ENCODE results near the gene HERPUD1. TPM values are rescaled to one million over a fixed set of nuclear protein-coding genes. Genes with fewer than 3 reads are reported as not detected.

Gene HERPUD1
- total and polyA plus RNA-seq, 9 of the 15 experiments (the other 6 are each of a cell fraction or from before 2014, with no cell fraction given): 14.2 to 60.7 (median 37.4) TPM

DNA sequence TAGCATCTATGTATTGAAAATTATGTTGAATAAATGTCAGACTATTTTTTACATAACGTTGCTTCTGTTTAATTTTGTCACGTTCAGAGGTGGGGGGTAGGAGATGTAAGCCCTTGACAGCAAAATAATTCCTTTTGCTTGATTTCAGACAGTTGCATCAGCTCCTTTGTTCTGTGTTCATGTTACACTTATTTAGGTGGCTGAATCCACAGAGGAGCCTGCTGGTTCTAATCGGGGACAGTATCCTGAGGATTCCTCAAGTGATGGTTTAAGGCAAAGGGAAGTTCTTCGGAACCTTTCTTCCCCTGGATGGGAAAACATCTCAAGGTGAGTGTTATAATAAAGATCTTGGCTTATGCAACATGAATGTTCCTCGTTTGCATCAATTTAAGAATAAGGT is 4.5 kb downstream of the HERPUD1 start (continued):
- TF ChIP-seq TSHZ1 (CRISPR knock-in tag; IDR thresholded peaks at IDR 0.05) (no peak), ZMIZ1 (IDR thresholded peaks at IDR 0.05; ENCODE audit: low read depth in 2 of 2, low read length in 2 of 2) (no peak), SOX6 (IDR thresholded peaks at IDR 0.05) (peak; percentile 78), POLR2H (tag; IDR thresholded peaks at IDR 0.05; ENCODE audit: low read depth) (peak; percentile 63; the same call in 1 of the 2 replicates)
